G401.6 (cell line): Measurements from ENCODE around the gene KNSTRN.
A peak's percentile ranks its signal among the peaks of the same experiment; 100 is the strongest.

Experiments
- FAIRE-seq: peaks from 2 replicates; lab custom pipeline; 2012; peaks lifted over from hg19 to GRCh38; lab: Jason Lieb, UNC

KNSTRN gene

GRCh38 chr15:40399370-40399769 is 16.8 kb downstream of the KNSTRN start:
- FAIRE-seq, result no peak

DNA sequence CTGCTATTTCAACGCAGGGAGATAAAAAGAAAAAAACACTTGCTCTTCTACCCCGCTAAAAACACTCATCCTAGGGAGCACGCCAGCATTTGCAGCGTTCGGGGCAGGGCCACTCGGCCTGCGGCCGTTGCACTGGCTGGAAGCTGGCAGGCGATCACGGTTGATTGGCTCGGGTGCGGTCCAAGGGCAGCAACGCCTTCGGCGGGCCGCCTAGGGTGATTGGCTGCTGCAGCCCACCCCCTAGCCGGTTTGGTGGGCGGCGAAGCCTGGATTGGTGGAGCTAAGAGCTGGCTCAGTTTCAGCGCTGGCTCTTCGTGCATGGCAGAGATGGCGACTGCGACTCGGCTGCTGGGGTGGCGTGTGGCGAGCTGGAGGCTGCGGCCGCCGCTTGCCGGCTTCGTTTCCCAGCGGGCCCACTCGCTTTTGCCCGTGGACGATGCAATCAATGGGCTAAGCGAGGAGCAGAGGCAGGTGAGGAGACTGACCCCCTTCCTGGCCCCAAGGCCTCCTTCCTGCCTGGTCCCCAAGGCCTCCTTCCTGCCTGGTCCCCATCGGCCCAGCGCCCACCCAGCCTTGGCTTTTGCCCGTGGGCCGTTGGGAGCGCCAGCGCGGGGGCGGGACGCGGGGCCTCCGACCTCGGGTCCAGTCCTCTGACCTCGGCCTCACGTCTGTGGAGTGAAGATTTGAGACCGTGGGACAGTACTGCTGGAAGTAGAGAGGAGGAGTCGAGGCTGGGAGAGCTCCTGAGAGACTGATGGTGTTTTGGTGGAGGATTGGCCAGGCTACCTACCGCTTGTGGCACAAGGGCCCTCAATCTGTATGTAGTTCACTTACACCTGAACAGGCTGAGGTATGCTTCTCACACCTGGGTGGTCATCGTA is 23.2 kb downstream of the KNSTRN start, which contains the start of gene IVD:
TSS of gene IVD (plus strand) at position 295 of the 881 bp plus-strand sequence. CDS start at position 328, 33 bp downstream.
- peak; percentile 98 for FAIRE-seq

GRCh38 chr15:40407330-40407990 is 24.9 kb downstream of the KNSTRN start:
- FAIRE-seq, result no peak

GRCh38 chr15:40409366-40409765 is 26.8 kb downstream of the KNSTRN start:
- no peak for FAIRE-seq

- no peak for FAIRE-seq
Measured at GRCh38 chr15:40410476-40410875, 28.0 kb downstream of the KNSTRN start.

DNA sequence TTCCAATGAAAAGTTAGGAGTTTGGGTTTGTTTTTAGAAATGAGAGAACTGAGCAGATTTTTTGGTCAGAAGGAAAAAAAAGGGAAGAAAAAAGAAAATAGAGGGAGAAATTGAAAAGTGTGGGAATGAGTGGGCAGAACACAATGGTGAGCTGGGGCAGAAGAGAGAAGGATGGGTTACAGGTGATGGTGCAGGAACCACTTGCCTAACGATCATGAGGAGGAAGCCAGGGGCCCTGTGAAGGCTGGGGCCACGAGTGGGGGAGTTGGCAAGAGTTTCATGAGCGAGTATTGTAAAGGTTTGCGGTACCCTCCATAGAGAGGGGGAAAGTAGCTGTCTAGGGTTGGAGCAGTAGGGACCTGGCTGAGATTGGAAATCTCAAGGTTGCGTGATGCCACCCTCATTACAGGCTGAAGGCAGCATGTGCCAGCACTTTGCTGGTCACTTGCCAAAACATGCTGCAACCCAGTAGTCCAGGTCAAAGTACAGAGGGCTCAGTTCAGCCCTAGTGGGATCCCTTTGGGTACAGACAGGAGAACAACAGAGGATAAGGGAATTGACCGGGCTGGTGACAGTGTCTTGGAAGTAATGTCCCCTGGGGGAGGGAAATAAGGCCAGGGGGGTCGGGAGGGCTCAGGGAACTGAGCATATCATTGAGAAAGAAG is 29.7 kb downstream of the KNSTRN start:
- FAIRE-seq, result no peak

GRCh38 chr15:40413036-40413435 is 30.5 kb downstream of the KNSTRN start:
- no peak for FAIRE-seq

GRCh38 chr15:40414816-40415215 is 32.3 kb downstream of the KNSTRN start:
- no peak for FAIRE-seq

DNA sequence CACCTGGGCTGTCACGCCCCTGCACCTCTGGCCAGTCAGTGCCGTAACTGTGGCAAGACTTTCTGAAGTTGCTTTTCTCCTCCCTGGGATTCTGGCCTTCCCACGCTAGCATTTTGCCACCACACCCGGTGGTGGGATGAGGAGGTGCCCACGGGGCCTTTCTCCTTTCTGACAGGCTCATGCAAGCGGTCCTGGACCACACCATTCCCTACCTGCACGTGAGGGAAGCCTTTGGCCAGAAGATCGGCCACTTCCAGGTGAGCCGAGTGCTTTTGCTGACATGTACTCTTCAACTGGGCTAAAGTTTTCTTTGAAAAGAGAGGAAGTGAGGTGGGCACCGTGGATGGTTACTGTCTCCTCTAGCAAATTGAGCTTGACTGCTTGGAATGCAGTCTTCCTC is 32.7 kb downstream of the KNSTRN start:
- FAIRE-seq, result no peak

- no peak for FAIRE-seq
Measured at GRCh38 chr15:40416056-40416455, 33.5 kb downstream of the KNSTRN start.

- FAIRE-seq, result no peak
Measured at GRCh38 chr15:40418126-40418525, 35.6 kb downstream of the KNSTRN start.

DNA sequence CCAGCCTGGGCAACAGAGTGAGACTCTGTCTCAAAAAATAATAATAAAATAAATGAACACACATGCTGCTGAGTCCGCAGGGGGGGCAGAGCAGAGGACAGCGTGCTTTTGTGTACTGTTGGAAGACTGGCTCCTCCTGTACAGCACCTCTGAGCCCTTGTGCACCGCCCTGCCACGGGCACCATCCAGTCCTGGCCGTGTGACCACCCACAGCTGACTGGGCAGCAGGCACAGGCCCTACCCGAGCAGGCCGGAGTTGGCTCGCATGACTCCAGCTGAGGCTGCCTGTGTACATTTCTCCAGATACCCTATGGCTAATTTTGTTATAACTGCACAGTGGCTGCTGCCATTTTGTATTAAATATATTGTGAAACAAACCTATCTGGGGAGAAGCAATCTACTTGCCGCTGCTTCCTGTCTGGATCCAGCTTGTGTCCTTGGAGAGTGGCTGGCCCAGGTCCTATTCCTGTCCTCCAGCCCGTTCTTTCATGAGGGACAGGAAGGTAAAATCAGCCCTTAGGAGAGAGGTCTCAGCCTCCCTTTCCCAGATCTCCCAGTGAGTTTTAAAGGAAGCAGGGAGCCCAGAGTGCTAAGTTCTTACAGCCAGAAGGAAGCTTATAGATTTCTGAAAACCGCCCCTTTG is 37.7 kb downstream of the KNSTRN start:
- no peak for FAIRE-seq

DNA sequence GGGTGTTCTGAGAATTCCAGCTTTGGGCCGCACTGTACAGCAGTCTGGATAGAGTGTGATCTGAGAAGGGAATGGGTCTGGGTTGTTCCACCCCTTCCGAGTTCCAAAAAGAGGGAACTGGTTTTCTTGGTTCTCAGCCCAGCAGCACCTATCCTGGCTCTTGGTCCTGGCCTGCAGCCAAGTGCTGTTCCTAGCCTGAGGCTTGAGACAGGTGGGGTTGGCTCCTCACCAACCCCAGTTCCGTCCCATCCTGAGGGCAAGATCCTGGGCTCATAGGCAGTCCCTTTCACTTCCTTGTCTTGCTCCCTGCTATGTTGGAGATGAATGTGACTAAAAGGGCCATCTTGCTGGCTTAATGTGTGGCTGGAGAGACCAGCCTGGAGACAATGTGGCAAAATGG is 38.3 kb downstream of the KNSTRN start:
- FAIRE-seq, result no peak

DNA sequence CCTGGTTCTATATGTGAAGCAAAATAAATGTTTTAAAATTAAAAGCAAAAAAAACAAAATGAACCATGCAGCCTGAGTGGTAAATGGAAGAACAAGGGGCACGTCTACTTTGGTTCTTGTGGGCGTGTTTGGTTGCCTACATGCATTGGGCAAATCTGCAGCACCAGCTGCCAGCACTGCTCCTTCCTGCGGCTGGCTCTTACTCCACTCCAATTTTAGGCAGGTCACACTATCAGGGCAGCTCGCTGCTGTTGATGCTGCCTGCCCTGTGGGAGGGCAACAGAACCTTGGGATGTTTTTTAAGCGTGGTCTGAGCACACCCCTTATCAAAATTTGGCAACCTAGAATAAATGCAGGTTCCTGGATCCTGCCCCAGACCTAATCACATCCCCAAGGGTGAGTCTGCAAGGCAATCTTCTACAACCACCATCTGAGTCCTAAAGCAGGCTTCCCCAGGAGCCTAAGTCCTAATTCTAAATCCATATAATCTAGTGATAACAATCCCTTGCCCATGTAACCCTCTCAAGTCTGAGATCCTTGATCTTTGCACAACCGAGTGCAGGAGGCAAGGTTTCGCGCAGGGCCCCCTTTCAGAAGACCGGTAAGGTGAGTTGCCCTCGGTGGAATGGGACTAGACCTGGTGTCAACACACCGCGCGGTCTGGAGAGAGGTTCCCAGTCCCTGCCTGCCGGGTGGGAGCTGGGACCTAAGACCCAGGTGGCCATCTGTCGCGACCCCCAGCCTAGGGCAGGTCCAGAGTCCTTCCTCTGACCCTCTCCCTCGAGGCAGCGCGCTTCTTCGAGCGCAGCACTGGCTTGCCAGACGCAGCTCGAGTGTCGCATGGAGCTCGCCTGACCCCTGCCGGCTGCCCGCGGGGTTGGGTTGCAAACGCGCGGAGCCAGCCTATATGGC is 39.0 kb downstream of the KNSTRN start:
- FAIRE-seq, result no peak

GRCh38 chr15:40424483-40425115 is 42.1 kb downstream of the KNSTRN start:
- no peak for FAIRE-seq

DNA sequence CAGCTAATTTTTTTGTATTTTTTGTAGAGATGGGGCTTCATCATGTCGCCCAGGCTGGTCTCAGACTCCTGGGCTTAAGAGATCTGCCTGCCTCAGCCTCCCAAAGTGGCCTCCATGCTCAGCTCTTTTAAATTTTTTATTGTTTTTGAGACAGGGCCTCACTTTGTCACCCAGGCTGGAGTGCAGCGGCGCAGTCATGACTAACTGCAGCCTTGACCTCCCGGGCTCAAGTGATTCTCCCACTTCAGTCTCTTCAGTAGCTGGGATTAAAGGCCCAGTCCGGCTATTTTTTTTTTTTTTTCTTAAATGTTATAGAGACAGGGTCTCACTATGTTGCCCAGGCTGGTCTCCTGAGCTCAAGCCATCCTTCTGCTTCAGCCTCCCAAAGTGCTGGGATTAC is 43.2 kb downstream of the KNSTRN start:
- FAIRE-seq, result no peak

- no peak for FAIRE-seq
Measured at GRCh38 chr15:40427188-40427587, 44.7 kb downstream of the KNSTRN start.

GRCh38 chr15:40428185-40428584 is 45.7 kb downstream of the KNSTRN start:
- no peak for FAIRE-seq

DNA sequence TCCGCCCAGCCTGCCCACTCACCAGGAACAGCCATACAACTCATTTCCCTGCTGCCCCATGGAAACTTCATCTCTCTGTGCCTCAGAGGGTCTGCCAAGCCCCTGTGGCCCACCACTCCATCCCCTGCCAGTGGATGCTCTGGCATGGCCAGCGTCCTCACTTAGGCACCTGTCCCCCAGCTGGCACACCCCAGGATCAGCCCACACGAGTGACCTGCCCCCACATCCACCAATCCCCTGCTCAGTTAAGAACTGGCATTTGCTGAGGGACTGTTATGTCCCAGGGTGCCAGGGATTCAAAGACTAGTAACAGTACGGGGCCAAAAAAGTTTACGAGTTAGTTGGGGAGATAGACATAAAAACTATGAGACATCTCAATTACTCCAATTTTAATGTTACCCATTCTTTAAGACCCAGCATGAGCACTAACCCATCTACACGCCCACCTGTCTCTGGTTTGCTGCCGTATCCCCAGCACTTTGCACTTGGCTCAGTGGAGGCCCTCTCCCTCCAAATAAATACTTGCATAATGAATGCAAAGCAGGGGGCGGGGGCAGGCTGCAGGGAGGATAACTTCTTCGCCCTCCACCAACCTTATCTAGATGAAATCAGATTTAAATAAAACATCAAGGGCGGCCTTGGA is 46.7 kb downstream of the KNSTRN start:
- FAIRE-seq, result no peak

GRCh38 chr15:40430271-40430805 is 47.8 kb downstream of the KNSTRN start:
- peak; percentile 37 for FAIRE-seq
